HUDEP-2 (cell line): Measurements from ENCODE around the gene NR3C2.
A peak's percentile ranks its signal among the peaks of the same experiment; 100 is the strongest.

ENCODE experiments used
- DNase-seq, 76 experiments: peaks; one replicate each; lab custom pipeline; 2025; ENCODE audit not compliant: unreplicated experiment in 76 of 76; lab: John Stamatoyannopoulos, UW

Gene NR3C2

DNA sequence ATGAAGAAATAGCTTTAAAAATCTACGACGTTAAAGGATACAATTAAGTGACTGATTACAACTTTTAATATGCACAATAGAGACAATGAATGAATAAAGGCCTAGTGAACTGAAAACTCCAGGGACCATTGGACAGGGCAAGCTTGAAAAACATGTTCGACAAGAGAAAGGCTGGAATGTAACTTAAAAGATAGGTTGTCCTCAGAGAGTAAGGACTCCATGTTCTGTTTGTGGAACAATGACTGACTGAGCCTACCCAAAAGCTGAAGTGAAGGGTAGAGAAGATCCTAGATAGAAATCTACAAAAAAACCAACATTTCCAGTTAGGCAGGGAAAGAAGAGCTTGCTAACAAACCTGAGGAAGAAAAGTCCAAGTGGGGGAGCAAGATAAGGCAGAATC is 173.4 kb downstream of the NR3C2 start:
- DNase-seq = no peak

DNA sequence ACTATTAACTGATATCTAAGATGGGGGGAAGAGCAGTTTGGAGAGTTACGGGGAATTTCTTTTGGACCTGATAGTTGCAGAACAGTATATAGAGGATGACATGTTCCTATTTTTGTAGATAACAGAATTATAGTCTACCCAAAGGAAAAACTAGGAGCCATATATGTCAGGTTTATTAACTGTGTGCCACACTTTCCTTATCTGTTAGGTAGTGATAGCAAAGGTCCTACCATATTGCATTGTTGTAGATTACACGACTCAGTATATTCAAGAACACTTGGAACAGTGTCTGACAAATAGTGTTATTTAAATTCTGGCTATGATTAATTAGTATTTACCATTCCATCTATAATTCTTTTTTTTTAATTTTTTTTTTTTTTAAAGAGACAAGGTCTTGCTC is 175.3 kb downstream of the NR3C2 start:
- DNase-seq = peak in 2 of 76 experiments; percentile 1 to 23

DNA sequence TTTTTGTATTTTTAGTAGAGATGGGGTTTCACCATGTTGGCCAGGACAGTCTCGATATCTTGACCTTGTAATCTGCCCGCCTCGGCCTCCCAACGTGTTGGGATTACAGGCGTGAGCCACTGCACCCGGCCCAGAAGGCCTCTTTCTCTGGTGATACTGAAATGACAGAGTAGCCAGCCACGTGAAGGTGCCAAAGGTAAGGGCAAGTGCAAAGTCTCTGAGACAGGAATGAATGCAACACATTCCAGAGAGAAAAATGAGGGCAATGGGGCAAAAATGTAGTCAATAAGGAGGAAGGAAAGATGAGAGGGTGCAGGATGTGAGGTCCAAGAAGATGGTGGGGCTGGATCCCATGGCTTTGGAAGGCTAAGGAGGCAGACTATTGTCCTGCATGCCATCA is 176.0 kb downstream of the NR3C2 start:
- DNase-seq = no peak

DNA sequence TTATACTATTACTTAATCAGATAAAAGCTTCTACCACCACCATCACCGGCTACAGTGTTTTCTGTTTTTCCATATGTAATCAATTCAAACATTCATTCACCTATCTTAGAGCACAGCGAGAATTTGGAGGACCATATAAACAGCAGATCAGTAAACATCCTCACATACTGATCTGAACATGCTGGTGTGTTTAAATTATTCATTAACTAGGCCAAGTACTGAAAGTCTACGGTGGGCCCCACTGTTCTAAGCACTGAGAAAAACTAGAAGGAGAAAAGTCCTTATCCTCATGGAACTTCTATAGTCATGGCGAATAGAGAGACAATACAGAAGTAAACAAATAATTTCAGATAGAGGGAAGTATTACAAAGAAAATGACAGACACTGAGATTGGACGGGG is 176.6 kb downstream of the NR3C2 start:
- DNase-seq = no peak

DNA sequence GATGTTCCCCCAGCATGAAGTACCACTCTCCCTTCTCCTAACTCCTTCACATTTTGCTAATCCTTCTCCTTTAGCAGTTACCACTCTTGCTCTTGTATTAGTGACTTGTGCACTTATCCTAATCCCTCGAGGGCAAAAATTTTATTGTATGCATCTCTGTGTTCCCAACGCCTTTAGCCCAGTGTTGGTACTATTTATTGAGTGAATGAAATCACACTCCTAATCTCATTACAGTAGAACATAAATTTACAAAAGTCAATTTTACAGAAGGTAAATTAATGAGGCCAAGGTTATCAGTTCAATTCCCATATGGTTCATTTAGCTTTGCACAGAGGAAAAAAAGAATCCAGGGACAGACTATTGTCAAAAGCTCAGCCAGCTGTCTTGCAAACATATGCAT is 178.4 kb downstream of the NR3C2 start:
- DNase-seq = no peak

DNA sequence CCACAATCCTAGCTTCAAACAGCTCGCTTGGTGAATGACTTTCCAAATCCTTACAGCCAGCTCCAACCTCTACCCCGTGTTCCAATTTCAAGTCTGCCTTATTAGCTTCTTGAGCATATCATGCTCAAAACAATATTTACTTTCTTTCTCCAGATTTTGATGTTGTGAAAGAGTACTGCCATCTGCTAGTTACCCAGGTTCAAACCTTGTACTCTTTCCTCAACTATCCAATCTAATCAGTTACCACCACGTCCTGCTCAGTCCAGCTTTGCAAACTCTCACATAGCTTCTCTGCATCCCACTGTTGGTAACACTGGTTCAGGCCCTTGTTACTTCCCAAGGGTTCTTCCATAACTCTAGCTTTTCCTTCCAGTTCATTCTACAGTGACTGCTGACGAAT is 179.1 kb downstream of the NR3C2 start:
- DNase-seq = no peak

DNA sequence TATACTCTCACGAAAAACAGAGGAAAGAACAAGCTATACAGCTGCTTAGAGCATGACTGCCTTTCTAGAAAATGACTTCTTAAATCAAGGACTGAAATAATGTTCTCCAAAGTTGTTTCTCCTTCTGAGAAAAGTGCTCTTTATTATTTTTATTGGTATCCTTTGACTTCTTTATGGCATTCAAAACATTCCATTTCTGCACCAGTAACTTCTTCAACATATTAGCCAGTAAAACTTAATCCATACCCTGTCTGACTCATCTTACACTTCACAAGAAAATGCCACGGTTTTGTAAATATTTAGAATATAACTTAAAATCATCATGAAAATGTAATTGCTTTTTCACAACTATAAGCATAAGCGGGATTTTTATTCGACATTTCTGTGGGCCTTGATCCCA is 180.4 kb downstream of the NR3C2 start:
- DNase-seq = no peak

DNA sequence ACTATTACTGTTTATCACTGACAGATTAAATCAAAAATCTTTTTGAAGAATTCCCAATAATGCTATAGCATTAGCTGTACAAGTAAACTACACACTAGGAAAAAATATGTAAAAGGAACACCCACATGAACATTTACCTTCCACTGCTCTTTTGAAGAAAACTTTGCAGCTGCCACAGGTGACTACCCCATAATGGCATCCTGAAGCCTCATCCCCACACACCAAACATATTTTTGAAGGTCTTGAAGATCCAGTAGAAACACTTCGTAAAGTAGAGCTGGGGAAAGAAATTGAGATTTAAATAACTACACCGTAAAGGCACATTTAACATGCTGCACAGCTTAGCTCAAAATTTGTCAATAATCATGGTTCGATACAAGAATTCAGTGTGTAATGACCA is 182.4 kb downstream of the NR3C2 start:
- DNase-seq = no peak

DNA sequence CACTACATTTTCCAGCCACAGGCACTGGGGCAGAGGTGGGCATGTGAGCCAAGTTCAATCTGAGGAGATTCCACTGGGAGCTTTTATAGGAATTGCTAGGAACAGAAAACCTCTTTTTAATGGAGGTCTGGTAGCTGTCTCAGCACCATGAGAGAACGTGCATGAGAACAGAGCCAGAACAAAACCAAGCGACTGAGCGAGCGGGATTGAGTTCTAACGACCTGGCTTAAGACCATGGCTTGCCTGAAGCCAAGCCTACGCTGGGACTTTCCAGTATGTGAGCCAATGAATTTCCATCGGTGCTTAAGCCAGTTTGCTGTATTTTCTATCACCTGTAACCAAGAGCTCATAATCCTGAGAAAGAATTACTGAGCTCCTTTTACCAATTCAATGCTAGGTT is 183.7 kb downstream of the NR3C2 start:
- DNase-seq = no peak

DNA sequence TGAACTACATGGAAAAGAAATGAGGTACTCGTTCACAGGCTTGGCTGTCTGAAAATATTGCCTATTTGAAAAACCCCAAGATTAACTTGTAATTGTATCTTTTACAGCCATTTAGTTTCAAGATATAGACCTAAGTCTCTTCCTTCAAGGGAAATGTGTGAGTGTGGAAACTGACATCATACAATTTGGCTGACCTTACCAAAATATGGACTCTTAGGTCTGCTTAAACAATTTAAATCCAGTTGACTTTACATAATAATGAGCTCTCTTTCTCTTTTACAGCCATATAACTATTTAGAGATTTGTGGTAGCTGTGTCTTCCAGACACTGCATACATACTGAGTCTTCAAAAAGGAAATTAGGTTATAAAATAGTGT is 186.9 kb downstream of the NR3C2 start:
- no peak for DNase-seq

DNA sequence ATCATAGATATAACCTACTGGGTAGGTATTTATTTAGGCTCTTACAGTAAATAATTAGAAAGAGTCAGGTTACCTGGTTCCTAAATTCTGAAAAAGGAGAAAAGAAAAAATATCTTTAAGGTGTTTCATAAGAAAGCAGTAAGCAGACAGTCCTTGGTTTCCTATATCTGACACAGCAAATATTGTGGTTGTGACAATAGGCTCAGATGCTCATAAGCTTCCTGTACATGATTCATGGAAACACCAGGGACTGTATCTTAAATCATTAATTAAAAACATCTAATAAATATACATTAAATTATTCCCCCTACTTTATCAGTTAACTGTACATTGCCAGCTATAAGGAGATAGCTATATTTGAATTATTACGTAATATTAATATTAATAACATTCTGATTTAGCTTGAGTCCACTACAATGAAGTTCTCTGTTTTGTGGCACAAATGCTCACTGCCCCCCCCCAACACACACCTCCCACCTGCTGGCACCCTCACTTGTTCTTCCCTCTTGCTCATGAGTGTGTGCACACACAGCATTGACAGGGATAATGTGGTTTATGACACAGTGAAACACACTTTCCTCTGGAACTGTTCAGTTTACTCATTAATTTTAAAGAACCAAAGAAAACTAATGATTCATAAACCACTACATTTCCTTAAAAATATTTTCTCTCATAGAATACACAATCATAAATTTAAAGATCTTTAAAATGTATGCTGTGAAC is 187.4 kb downstream of the NR3C2 start:
- DNase-seq = no peak

DNA sequence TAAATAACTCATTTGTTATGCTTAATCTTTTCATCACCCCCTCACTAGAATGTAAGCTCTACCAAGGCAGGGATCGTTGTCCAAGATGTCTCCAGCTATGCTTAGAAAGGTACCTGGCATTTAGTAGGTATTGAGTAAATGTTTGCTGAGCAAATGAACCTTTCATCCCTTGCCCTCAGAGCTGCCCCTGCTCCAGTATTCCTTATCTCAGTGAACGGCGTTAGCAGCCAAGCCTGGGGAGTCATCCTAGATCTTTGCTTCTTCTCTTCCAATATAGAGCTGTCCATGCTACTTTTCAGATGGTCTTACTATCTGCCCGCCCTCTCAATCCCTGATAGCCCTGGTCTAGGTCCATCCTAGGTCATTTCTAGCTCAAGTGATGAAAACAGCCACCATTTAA is 188.4 kb downstream of the NR3C2 start:
- DNase-seq = no peak

DNA sequence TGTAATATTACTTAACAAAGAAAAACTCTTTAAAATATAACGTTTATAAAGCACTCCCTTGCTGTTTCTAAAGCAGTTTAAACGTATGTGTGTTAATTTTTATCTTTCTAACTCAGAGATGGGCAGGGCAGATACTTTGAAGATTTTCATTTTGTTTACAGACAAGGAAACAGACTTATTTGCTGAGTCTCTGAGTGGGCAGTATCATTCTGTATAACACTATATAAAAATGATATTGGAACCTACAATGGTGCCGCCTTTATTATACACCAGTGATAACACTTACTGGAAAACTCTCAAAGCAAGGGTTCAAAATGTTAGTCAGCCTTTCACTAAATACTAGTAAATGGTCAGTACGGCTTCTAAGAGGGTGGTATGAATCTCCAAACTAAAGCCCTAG is 193.4 kb downstream of the NR3C2 start:
- DNase-seq = no peak

DNA sequence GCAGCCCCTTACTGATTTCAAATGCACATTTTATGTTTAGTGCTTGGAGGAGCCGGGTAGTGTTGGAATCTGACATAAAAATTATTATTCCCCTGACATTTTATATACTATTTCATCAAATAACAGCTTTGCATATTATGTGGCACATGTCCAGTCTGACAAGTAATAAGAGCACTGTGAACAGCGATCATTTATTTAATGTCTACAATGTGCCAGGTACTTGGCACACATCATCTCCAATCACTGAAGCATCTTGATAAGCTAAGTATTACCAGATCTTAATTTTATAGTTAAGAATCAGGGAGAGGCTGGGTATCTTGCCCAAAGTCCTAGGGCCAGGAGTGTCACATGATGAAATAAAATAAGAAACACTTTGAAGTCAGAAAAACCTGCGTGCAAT is 197.2 kb downstream of the NR3C2 start:
- no peak for DNase-seq

DNA sequence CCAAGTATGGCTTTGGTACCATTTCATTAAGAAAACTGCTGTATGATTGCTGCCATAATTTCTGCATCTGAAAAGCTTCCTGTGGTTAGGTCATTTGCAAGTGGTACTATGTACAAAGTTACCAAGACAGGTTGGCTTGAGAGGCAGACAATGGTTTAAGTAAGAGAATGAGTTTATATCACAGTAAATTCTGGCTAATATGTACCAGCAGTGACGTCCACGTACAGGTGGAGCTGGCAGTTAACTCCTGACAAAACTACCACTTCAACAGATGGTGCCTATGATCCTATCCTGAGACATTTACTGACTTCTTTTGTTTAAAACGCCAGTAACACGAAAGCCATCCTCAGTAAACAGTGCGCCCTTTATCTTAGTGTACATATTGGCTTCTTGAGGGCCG is 198.4 kb downstream of the NR3C2 start:
- no peak for DNase-seq

DNA sequence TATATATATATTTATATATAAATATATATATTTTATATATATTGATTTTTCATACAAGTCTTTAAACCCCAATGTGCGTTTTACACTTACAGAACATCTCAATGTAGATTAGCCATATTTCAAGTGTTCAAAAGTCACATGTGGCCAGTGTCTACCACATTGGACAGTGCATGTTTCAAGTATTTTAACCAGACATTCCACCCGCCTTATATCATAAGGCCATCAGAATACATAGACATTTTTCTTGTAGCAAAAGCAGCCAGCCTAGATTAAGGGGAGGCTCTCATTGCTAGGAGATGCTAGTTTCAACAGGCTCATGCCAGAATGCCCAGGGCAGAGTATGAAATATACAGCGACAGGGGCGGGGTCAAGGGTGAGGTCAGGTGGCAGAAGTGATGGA is 202.0 kb downstream of the NR3C2 start:
- no peak for DNase-seq

DNA sequence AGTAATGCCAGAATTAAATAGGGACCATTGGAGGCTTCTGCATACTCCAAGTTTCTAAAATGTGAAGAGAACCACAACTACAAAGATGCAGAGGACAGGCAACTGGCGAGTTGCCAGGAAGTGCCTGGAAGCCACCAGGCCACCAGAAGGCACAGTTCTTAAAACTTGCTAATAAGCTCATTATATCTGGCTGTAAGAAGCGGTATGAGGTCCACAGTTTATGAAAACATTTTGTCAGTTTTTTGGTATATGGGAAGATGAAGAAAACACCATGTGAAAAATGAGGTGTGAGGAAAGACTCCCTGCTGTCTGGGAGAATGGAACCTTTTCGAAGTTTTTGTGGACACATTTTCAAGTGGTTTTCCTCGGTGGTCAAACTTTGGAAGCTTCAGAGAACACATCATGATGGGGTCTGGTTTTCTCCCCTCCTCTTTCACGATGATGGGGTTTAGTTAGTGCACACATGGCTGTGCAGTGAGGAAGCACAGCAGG is 202.7 kb downstream of the NR3C2 start:
- DNase-seq = peak in 10 of 76 experiments; percentile 0 to 24 (median 3)

DNA sequence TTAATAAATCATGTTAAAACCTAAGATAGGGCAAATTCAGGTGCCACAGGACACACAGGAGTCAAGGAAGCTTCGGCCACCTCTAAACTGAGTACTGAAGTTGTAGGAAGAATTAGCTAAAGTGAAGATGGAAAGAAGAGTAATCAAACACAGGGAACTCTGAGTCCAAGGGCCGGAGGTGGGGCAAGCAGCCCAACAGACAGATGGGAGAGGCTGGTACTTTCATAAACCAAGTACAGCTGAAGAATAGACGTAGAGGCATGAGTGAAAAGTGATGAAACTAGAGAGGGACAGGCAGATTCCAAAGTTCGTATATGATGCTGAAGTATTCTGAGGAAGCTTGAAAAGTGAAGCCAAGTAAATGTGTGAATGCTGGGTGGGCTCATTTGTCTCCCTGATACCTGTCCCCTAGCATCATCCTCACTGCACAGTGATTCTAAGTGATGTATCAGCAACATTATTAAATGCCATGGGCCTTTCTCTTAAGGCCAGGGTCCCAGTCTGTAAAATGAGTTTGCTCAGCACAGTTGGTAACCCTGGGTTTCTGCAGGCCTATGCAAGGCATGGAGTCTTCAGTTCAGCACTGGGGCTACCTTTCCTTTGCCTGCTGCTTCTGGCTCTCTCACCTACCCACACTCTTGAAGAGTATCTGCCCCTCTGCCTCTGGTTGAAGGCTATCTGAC is 203.3 kb downstream of the NR3C2 start:
- no peak for DNase-seq

DNA sequence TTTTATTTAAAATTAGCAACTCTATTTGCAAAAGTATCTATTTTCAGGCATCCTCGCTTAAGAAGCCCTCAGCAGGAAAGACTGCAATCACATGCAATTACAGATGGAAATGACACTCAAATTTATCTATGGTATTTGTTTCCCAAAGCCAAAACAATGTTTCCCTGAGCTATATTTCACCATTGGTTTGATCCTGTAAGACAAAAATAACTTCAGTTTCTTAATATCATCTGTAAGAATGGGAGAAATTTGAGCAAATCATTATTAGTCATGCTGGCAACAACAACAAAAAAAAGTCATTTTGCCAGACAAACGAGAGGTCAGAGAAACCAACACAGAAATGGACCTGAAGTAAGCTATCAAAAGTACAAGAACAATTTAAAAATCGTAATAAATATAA is 204.1 kb downstream of the NR3C2 start:
- no peak for DNase-seq

DNA sequence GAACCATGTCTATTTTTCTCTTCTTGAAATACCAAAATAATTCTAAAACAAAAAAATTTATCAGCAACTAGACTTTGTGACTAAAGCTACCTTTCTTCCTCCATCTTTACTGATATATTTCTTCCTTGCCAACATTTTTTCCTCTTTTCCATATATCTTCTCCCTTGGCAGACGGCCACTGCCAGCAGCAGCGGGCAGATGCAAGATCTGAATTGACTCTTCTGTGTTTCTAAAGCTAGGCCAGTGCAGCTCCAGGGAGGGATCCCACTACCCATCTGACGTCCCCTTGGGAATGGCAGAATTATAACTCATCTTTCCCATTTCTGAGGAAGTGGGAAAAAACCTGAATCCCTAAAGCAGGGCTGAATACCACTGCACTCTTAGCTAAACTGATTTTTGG is 206.4 kb downstream of the NR3C2 start:
- DNase-seq = no peak

DNA sequence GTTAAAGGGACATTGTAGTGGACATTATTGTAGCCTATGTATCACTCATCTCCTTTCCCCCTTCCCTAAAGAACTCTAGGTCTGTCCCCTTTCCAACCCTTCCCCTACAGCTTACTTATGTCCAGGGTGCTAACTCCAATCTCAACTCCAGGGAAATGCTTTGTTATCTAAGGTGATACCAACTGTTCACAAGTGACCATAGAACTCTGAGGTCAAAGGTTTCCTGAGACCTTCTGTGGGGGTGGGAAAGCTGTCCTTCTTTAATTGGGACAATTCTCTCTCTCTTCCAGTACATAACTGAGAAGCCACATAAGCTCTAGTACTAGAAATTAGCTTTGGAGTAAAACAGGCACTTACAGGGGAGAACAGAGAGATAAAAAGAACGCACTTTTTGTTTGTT is 212.4 kb downstream of the NR3C2 start:
- no peak for DNase-seq

DNA sequence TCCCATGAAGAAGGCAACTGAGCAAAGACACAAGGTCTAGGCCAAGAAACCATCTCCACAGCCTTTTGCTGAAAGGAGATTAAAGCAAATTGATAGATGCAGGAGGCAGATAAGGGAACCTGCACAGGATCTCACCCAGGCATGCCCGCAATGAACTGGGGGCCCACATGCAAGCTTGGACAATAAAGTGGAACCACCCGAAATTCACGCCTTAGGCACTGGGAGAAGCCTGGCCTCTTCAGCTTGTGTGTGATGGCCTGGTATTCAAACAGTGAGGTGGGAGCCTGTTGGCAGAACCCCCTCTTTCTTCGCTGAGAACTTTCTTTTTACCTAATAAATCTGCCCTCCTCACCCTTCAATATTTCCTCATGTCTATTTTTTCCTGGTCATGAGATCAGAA is 213.2 kb downstream of the NR3C2 start:
- no peak for DNase-seq

DNA sequence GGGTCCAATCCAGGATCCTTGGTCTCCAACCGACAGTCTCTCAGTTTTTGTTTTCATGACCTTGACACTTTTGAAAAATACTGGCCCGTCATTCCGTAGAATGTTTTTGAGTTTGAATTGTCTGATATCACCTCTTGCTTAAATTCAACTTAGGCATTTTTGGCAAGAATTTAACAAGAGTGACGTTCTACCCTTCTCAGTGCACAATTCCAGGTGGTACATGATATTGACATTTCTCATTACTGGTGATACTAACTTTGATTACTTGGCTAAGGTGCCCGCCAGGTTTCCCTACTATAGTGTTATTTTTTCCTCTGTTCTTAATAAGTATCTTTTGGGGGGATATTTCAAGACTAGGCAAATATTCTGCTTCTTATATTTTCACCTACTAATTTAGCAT is 215.1 kb downstream of the NR3C2 start:
- DNase-seq = no peak
